ENCODE results near the gene PPP1CA.

Gene PPP1CA

GRCh38 chr11:67398661-67399563 is 2.7 kb downstream of the PPP1CA start:
- Histone ChIP-seq H3K27me3 (no peaks in the 10 kb centered on the region), H3K4me2 (peak overlapping the region; percentile 90), H3K27ac (peak overlapping the region; percentile 12; the same call in 1 of the 2 replicates), H3K9ac (peak overlapping the region; percentile 96), H4K20me1 (peaks cover 69% of the 10 kb centered on the region), H3K4me3 (peak overlapping the region; percentile 18; the same call in 1 of the 2 replicates), H3K36me3 (peaks cover 64% of the 10 kb centered on the region), H3K9me3 (no peaks in the 10 kb centered on the region), H3K4me1 (peaks cover 78% of the 10 kb centered on the region)
- TF ChIP-seq Cebpa-rat (IDR thresholded peaks at IDR 0.05) = no peak

GRCh38 chr11:67397986-67398660 is 3.5 kb downstream of the PPP1CA start:
- H3K9ac ChIP-seq = 0 out of 2 replicates have a peak overlapping the region, but pooled peaks have one; percentile 96
- no peak for TF ChIP-seq Cebpa-rat (IDR thresholded peaks at IDR 0.05)
- peaks cover 74% of the 10 kb centered on the region for H3K4me1 ChIP-seq
- peak overlapping the region; percentile 79 for H3K4me2 ChIP-seq
- peaks cover 72% of the 10 kb centered on the region for H3K36me3 ChIP-seq
- no peak overlapping the region for H3K4me3 ChIP-seq
- H3K9me3 ChIP-seq = no peaks in the 10 kb centered on the region
- H3K27ac ChIP-seq = peak overlapping the region; percentile 30; the same call in 1 of the 2 replicates
- peaks cover 77% of the 10 kb centered on the region for H4K20me1 ChIP-seq
- H3K27me3 ChIP-seq = no peaks in the 10 kb centered on the region

- no peak for TF ChIP-seq Cebpa-rat (IDR thresholded peaks at IDR 0.05)
- Histone ChIP-seq H3K4me1 (peaks cover 74% of the 10 kb centered on the region), H3K36me3 (peaks cover 72% of the 10 kb centered on the region)
These were observed 4.1 kb downstream of the PPP1CA start for GRCh38 chr11:67397536-67397935.

GRCh38 chr11:67396587-67397389 is 4.9 kb downstream of the PPP1CA start:
- no peak for TF ChIP-seq Cebpa-rat (IDR thresholded peaks at IDR 0.05)
- Histone ChIP-seq H3K4me1 (peaks cover 72% of the 10 kb centered on the region), H4K20me1 (peaks cover 86% of the 10 kb centered on the region), H3K4me3 (no peak overlapping the region), H3K4me2 (peak overlapping the region; percentile 79), H3K27ac (peak overlapping the region; percentile 55), H3K9ac (peak overlapping the region; percentile 39; the same call in 1 of the 2 replicates), H3K9me3 (no peaks in the 10 kb centered on the region), H3K36me3 (peaks cover 72% of the 10 kb centered on the region), H3K27me3 (no peaks in the 10 kb centered on the region)

More at GRCh38 chr11:67397536-67397935, 4.1 kb downstream of the PPP1CA start:
- no peak overlapping the region for H3K4me3 ChIP-seq
- H3K27ac ChIP-seq = peak overlapping the region; percentile 55
- H3K27me3 ChIP-seq = no peaks in the 10 kb centered on the region
- H4K20me1 ChIP-seq = peaks cover 79% of the 10 kb centered on the region
- H3K4me2 ChIP-seq = peak overlapping the region; percentile 79
- H3K9ac ChIP-seq = 0 out of 2 replicates have a peak overlapping the region, but pooled peaks have one; percentile 17
- H3K9me3 ChIP-seq = no peaks in the 10 kb centered on the region

- Histone ChIP-seq H3K27ac (peak overlapping the region; percentile 55), H3K9me3 (no peaks in the 10 kb centered on the region), H4K20me1 (peaks cover 84% of the 10 kb centered on the region), H3K4me3 (no peak overlapping the region), H3K4me2 (peak overlapping the region; percentile 79), H3K9ac (peak overlapping the region; percentile 39; the same call in 1 of the 2 replicates), H3K36me3 (peaks cover 72% of the 10 kb centered on the region), H3K27me3 (no peaks in the 10 kb centered on the region), H3K4me1 (peaks cover 72% of the 10 kb centered on the region)
- no peak for TF ChIP-seq Cebpa-rat (IDR thresholded peaks at IDR 0.05)
These were observed 5.4 kb downstream of the PPP1CA start for GRCh38 chr11:67396259-67396581.

- H3K4me3 ChIP-seq = no peak overlapping the region
- H3K36me3 ChIP-seq = peaks cover 72% of the 10 kb centered on the region
- peaks cover 79% of the 10 kb centered on the region for H4K20me1 ChIP-seq
- peak overlapping the region; percentile 55 for H3K27ac ChIP-seq
- H3K27me3 ChIP-seq = no peaks in the 10 kb centered on the region
- H3K4me2 ChIP-seq = peak overlapping the region; percentile 79
- peaks cover 73% of the 10 kb centered on the region for H3K4me1 ChIP-seq
- TF ChIP-seq Cebpa-rat (IDR thresholded peaks at IDR 0.05) = no peak
- peak overlapping the region; percentile 39; the same call in 1 of the 2 replicates for H3K9ac ChIP-seq
- no peaks in the 10 kb centered on the region for H3K9me3 ChIP-seq
These were observed 6.0 kb downstream of the PPP1CA start for GRCh38 chr11:67395555-67396258.

- H3K27me3 ChIP-seq = no peaks in the 10 kb centered on the region
- TF ChIP-seq Cebpa-rat (IDR thresholded peaks at IDR 0.05) = no peak
- peaks cover 56% of the 10 kb centered on the region for H3K36me3 ChIP-seq
- no peak overlapping the region for H3K4me3 ChIP-seq
- peaks cover 62% of the 10 kb centered on the region for H4K20me1 ChIP-seq
- no peak overlapping the region for H3K4me2 ChIP-seq
- H3K4me1 ChIP-seq = peaks cover 73% of the 10 kb centered on the region
- no peak overlapping the region for H3K27ac ChIP-seq
- no peaks in the 10 kb centered on the region for H3K9me3 ChIP-seq
- H3K9ac ChIP-seq = peak overlapping the region; percentile 15; the same call in 1 of the 2 replicates
These were observed 7.7 kb downstream of the PPP1CA start for GRCh38 chr11:67393990-67394389.

GRCh38 chr11:67393437-67393836 is 8.2 kb downstream of the PPP1CA start:
- Histone ChIP-seq H3K36me3 (peaks cover 50% of the 10 kb centered on the region), H3K4me3 (no peak overlapping the region), H3K27ac (no peak overlapping the region), H4K20me1 (peaks cover 56% of the 10 kb centered on the region), H3K9me3 (no peaks in the 10 kb centered on the region), H3K9ac (no peak overlapping the region; the same call in 1 of the 2 replicates), H3K4me1 (peaks cover 70% of the 10 kb centered on the region), H3K4me2 (peak overlapping the region; percentile 26; the same call in 1 of the 2 replicates), H3K27me3 (no peaks in the 10 kb centered on the region)
- TF ChIP-seq Cebpa-rat (IDR thresholded peaks at IDR 0.05) = no peak

All from BLaER1 (cell line).